Stomach smooth muscle (tissue), 2 donors: Measurements from ENCODE around the gene BCL7A.
"Not testable (repeated sequence)": the region's sequence is repeated elsewhere in the genome, so short reads cannot be mapped to it uniquely, and the experiment has no call there.

Experiments
- H3K27ac ChIP-seq: one replicate; pipeline ENCODE4 v1.7.0; 2013; ENCODE audit warnings: mild to moderate bottlenecking, low read length, inconsistent platforms
- H3K27me3 ChIP-seq, 2 donors: one replicate each; pipeline ENCODE4 v1.7.0; 2013; ENCODE audit warnings: low read length in 2 of 2; ENCODE audit not compliant: insufficient read depth in 2 of 2, control insufficient read depth in 1 of 2
- H3K36me3 ChIP-seq, 2 donors: one replicate each; pipeline ENCODE4 v1.7.0; 2013; ENCODE audit warnings: low read length in 2 of 2; ENCODE audit not compliant: control insufficient read depth in 2 of 2, insufficient read depth in 2 of 2
- H3K4me1 ChIP-seq: one replicate; pipeline ENCODE4 v1.7.0; 2013; ENCODE audit warnings: low read length; ENCODE audit not compliant: control insufficient read depth, insufficient read depth
- H3K4me3 ChIP-seq, 2 donors: one replicate each; pipeline ENCODE4 v1.7.0; 2013; ENCODE audit warnings: low read length in 2 of 2
- H3K9ac ChIP-seq, 2 donors: one replicate each; pipeline ENCODE4 v1.7.0; 2013; ENCODE audit warnings: low read length in 2 of 2, mild to moderate bottlenecking in 1 of 2
- H3K9me3 ChIP-seq, 2 donors: one replicate each; pipeline ENCODE4 v1.7.0; 2013; ENCODE audit warnings: low read length in 2 of 2; ENCODE audit not compliant: control insufficient read depth in 2 of 2
- donor health status: healthy.
- donor health status: Pancreatic carcinoma.

BCL7A gene

GRCh38 chr12:121988519-121988918 lies 33.2 kb upstream of the BCL7A start:
- H3K4me3 ChIP-seq, H3K9me3 ChIP-seq, H3K27me3 ChIP-seq, H3K27ac ChIP-seq, H3K36me3 ChIP-seq, H3K9ac ChIP-seq, H3K4me1 ChIP-seq: not testable (repeated sequence)

- Histone ChIP-seq H3K9me3 (no peaks in the 10 kb centered on the region), H3K4me3 (no peak overlapping the region), H3K4me1 (no peaks in the 10 kb centered on the region), H3K27me3 (no peaks in the 10 kb centered on the region), H3K36me3 (no peaks in the 10 kb centered on the region), H3K27ac (no peak overlapping the region), H3K9ac (no peak overlapping the region)
Measured at GRCh38 chr12:121989276-121990113, 32.2 kb upstream of the BCL7A start.

- Histone ChIP-seq H3K27ac (no peak overlapping the region), H3K9me3 (no peaks in the 10 kb centered on the region), H3K4me3 (no peak overlapping the region), H3K36me3 (no peaks in the 10 kb centered on the region), H3K27me3 (no peaks in the 10 kb centered on the region), H3K9ac (no peak overlapping the region), H3K4me1 (no peaks in the 10 kb centered on the region)
Measured at GRCh38 chr12:121990114-121990647, 31.5 kb upstream of the BCL7A start.

GRCh38 chr12:121990692-121991603 lies 30.7 kb upstream of the BCL7A start:
- no peaks in the 10 kb centered on the region for H3K27me3 ChIP-seq
- H3K36me3 ChIP-seq: no peaks in the 10 kb centered on the region
- no peaks in the 10 kb centered on the region for H3K9me3 ChIP-seq
- no peak overlapping the region for H3K9ac ChIP-seq
- H3K27ac ChIP-seq: no peak overlapping the region
- no peaks in the 10 kb centered on the region for H3K4me1 ChIP-seq
- no peak overlapping the region for H3K4me3 ChIP-seq

- H3K9ac ChIP-seq: no peak overlapping the region
Measured at GRCh38 chr12:121992059-121992879, 29.4 kb upstream of the BCL7A start.

GRCh38 chr12:121996050-121996944 lies 25.4 kb upstream of the BCL7A start:
- Histone ChIP-seq H3K27me3 (no peaks in the 10 kb centered on the region), H3K4me1 (no peaks in the 10 kb centered on the region), H3K9ac (no peak overlapping the region), H3K4me3 (no peak overlapping the region), H3K36me3 (no peaks in the 10 kb centered on the region), H3K9me3 (no peaks in the 10 kb centered on the region), H3K27ac (no peak overlapping the region)

More at GRCh38 chr12:121992059-121992879, 29.4 kb upstream of the BCL7A start:
- no peaks in the 10 kb centered on the region for H3K9me3 ChIP-seq
- no peak overlapping the region for H3K27ac ChIP-seq
- H3K4me3 ChIP-seq: no peak overlapping the region
- no peaks in the 10 kb centered on the region for H3K27me3 ChIP-seq
- no peaks in the 10 kb centered on the region for H3K36me3 ChIP-seq
- H3K4me1 ChIP-seq: no peaks in the 10 kb centered on the region

- Histone ChIP-seq H3K27ac (no peak overlapping the region), H3K4me1 (no peaks in the 10 kb centered on the region), H3K9ac (no peak overlapping the region), H3K9me3 (no peaks in the 10 kb centered on the region), H3K36me3 (no peaks in the 10 kb centered on the region), H3K27me3 (no peaks in the 10 kb centered on the region), H3K4me3 (no peak overlapping the region)
Measured at GRCh38 chr12:121996945-121997612, 24.6 kb upstream of the BCL7A start.

- Histone ChIP-seq H3K4me1 (no peaks in the 10 kb centered on the region), H3K9ac (no peak overlapping the region), H3K27ac (no peak overlapping the region), H3K9me3 (no peaks in the 10 kb centered on the region), H3K27me3 (no peaks in the 10 kb centered on the region), H3K36me3 (no peaks in the 10 kb centered on the region), H3K4me3 (no peak overlapping the region)
Measured at GRCh38 chr12:122001466-122002209, 20.0 kb upstream of the BCL7A start.
